HG03025 (cell line): ENCODE data around the gene PIK3CD.
"Not testable (repeated sequence)": the region's sequence is repeated elsewhere in the genome, so short reads cannot be mapped to it uniquely, and the experiment has no call there.

Experiments
- ATAC-seq: cut with Tn5 transposase; IDR thresholded peaks from one replicate; pipeline ENCODE4 v1.9.1; 2021; ENCODE audit warnings: mild to moderate bottlenecking, moderate library complexity; ENCODE audit not compliant: unreplicated experiment, low FRiP score

Gene PIK3CD

GRCh38 chr1:9761855-9762254 is 110.3 kb downstream of the PIK3CD start:
- ATAC-seq = no peak

- ATAC-seq = not testable (repeated sequence)
Observed at GRCh38 chr1:9762446-9762845, 110.9 kb downstream of the PIK3CD start.

GRCh38 chr1:9763914-9764313 is 112.4 kb downstream of the PIK3CD start:
- no peak for ATAC-seq

- ATAC-seq = no peak
Observed at GRCh38 chr1:9764550-9764949, 113.0 kb downstream of the PIK3CD start.

GRCh38 chr1:9766759-9767442 is 115.4 kb downstream of the PIK3CD start:
- no peak for ATAC-seq

GRCh38 chr1:9767964-9768668 is 116.6 kb downstream of the PIK3CD start:
- ATAC-seq = no peak

- ATAC-seq = no peak
Observed at GRCh38 chr1:9768983-9769382, 117.5 kb downstream of the PIK3CD start.

GRCh38 chr1:9770298-9770697 is 118.8 kb downstream of the PIK3CD start:
- ATAC-seq = no peak

GRCh38 chr1:9774712-9775679 is 123.5 kb downstream of the PIK3CD start:
- ATAC-seq = no peak

GRCh38 chr1:9776685-9777084 is 125.2 kb downstream of the PIK3CD start:
- no peak for ATAC-seq
